Panc1 (cell line): ENCODE measurements around the gene ATXN2. TPM values are rescaled to one million over a fixed set of nuclear protein-coding genes. Genes with fewer than 3 reads are reported as not detected.

Source experiments
- ATAC-seq: fragments of 200-7000 bp; cut with Tn5 transposase; 2 replicates; pipeline ENCODE4 v1.9.1; 2020; ENCODE audit warnings: mild to moderate bottlenecking, moderate library complexity
- BruUV-seq: library from RNA; stranded (reverse); fragments of 400-500 nt; replicated peaks from 2 replicates; lab custom pipeline; 2021; lab: Mats Ljungman, UMichigan
- CTCF ChIA-PET: fragments of 300-600 bp; sonication (Branson Sonifier 250); formaldehyde crosslinking; loops from one replicate; lab custom pipeline; 2022; ENCODE audit warnings: antibody characterized with exemption; lab: Charles Lee
- POLR2A ChIA-PET: fragments of 300-600 bp; sonication (Branson Sonifier 250); formaldehyde crosslinking; loops from one replicate; lab custom pipeline; 2022; ENCODE audit warnings: antibody characterized with exemption; lab: Charles Lee
- DNase-seq: peaks from one replicate; pipeline ENCODE4 v3.0.0-alpha.2; 2010; ENCODE audit warnings: low read depth, low spot score
- H3K27ac ChIP-seq: 2 replicates; pipeline ENCODE4 v1.5.1; 2011; ENCODE audit warnings: mild to moderate bottlenecking, low read length, inconsistent platforms
- H3K27me3 ChIP-seq: fragments of 200-500 bp; sonication (Bioruptor generic); 2 replicates; pipeline ENCODE4 v1.6.0; 2014; ENCODE audit warnings: low read length, inconsistent platforms; ENCODE audit not compliant: control insufficient read depth, insufficient read depth
- H3K36me3 ChIP-seq: fragments of 200-500 bp; sonication (Bioruptor generic); 2 replicates; pipeline ENCODE4 v1.5.1; 2014; ENCODE audit warnings: inconsistent platforms, mild to moderate bottlenecking, low read length, moderate library complexity; ENCODE audit not compliant: control insufficient read depth, insufficient read depth
- H3K4me1 ChIP-seq: 2 replicates; pipeline ENCODE4 v1.5.1; 2011; ENCODE audit warnings: inconsistent platforms, mild to moderate bottlenecking, low read length, moderate library complexity; ENCODE audit not compliant: control insufficient read depth, insufficient read depth
- H3K4me3 ChIP-seq, 2 experiments: 2 replicates each; pipeline ENCODE4 v1.5.1; 2011 to 2012; ENCODE audit warnings: low read depth in 2 of 2, low read length in 2 of 2, mild to moderate bottlenecking in 2 of 2, inconsistent platforms in 1 of 2, moderate library complexity in 1 of 2
- H3K9me3 ChIP-seq: fragments of 200-500 bp; sonication (Bioruptor generic); 2 replicates; pipeline ENCODE4 v1.5.1; 2014; ENCODE audit warnings: low read depth, mild to moderate bottlenecking, inconsistent platforms, low read length, moderate library complexity; ENCODE audit not compliant: control insufficient read depth, insufficient read depth
- POLR2AphosphoS5 ChIP-seq: IDR thresholded peaks from 2 replicates; pipeline ENCODE4 v1.6.1; 2012; ENCODE audit warnings: mild to moderate bottlenecking, low read depth, low read length, moderate library complexity
- SIN3A ChIP-seq: IDR thresholded peaks from 2 replicates; pipeline ENCODE4 v1.6.1; 2012; ENCODE audit warnings: low read depth, mild to moderate bottlenecking, low read length, moderate library complexity, borderline replicate concordance; ENCODE audit not compliant: insufficient read depth
- TCF7L2 ChIP-seq: IDR thresholded peaks from 2 replicates; pipeline ENCODE4 v1.6.1; 2011; ENCODE audit warnings: mild to moderate bottlenecking, low read depth, low read length, inconsistent platforms
- in situ Hi-C: cut with HindIII; loops from 2 replicates; pipeline ENCODE4 v1.10.0; 2016; ENCODE audit warnings: low sequenced_read_pairs, low pct_unique_long_range_greater_than_20kb
- intact Hi-C: fragments of 100-400 bp; cut with micrococcal nuclease; formaldehyde crosslinking; loops from one replicate; pipeline ENCODE4 v1.10.0; 2022; ENCODE audit not compliant: unreplicated experiment
- total RNA-seq: library from RNA; stranded (reverse); gene quantifications from one replicate; pipeline ENCODE4 v1.2.1, GENCODE V29; 2021; ENCODE audit not compliant: unreplicated experiment
- TF ChIP-seq, protein P1 (sequence below): fragments of 450-650 bp; IDR thresholded peaks from 2 replicates; pipeline ENCODE4 v1.5.1; 2017; ENCODE audit warnings: mild to moderate bottlenecking
- TF ChIP-seq, protein P2 (sequence below), 2 experiments: IDR thresholded peaks; 2 replicates each; pipeline ENCODE4 v1.6.1; 2011 to 2012; ENCODE audit warnings: low read depth in 2 of 2, control low read depth in 1 of 2, low read length in 1 of 2, mild to moderate bottlenecking in 1 of 2, moderate library complexity in 1 of 2; ENCODE audit not compliant: insufficient read depth in 1 of 2

The ATXN2 gene
- total RNA-seq, 1 experiment from 2014 or later = 77.6 TPM

- intact Hi-C loops = no loop called here
- Histone ChIP-seq H3K36me3 (no peaks in the 10 kb centered on the region), H3K4me1 (peaks cover 38% of the 10 kb centered on the region), H3K27ac (no peak overlapping the region), H3K4me3 (no peak overlapping the region), H3K9me3 (no peaks in the 10 kb centered on the region), H3K27me3 (no peaks in the 10 kb centered on the region)
- ChIA-PET POLR2A (no interaction called here), CTCF (no interaction called here)
- no peak for DNase-seq
- no TSS peak for BruUV-seq
- in situ Hi-C loops = loop anchor here (25.0 kb wide), 1 partner anchor 112 kb away; the partner anchor contains the start of genes ACAD10 and BRAP
- no peak for ATAC-seq
- TF ChIP-seq, protein P1, sequence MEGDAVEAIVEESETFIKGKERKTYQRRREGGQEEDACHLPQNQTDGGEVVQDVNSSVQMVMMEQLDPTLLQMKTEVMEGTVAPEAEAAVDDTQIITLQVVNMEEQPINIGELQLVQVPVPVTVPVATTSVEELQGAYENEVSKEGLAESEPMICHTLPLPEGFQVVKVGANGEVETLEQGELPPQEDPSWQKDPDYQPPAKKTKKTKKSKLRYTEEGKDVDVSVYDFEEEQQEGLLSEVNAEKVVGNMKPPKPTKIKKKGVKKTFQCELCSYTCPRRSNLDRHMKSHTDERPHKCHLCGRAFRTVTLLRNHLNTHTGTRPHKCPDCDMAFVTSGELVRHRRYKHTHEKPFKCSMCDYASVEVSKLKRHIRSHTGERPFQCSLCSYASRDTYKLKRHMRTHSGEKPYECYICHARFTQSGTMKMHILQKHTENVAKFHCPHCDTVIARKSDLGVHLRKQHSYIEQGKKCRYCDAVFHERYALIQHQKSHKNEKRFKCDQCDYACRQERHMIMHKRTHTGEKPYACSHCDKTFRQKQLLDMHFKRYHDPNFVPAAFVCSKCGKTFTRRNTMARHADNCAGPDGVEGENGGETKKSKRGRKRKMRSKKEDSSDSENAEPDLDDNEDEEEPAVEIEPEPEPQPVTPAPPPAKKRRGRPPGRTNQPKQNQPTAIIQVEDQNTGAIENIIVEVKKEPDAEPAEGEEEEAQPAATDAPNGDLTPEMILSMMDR = no peak
- TF ChIP-seq TCF7L2 (no peak), SIN3A (no peak), POLR2AphosphoS5 (no peak)
- TF ChIP-seq, protein P2, sequence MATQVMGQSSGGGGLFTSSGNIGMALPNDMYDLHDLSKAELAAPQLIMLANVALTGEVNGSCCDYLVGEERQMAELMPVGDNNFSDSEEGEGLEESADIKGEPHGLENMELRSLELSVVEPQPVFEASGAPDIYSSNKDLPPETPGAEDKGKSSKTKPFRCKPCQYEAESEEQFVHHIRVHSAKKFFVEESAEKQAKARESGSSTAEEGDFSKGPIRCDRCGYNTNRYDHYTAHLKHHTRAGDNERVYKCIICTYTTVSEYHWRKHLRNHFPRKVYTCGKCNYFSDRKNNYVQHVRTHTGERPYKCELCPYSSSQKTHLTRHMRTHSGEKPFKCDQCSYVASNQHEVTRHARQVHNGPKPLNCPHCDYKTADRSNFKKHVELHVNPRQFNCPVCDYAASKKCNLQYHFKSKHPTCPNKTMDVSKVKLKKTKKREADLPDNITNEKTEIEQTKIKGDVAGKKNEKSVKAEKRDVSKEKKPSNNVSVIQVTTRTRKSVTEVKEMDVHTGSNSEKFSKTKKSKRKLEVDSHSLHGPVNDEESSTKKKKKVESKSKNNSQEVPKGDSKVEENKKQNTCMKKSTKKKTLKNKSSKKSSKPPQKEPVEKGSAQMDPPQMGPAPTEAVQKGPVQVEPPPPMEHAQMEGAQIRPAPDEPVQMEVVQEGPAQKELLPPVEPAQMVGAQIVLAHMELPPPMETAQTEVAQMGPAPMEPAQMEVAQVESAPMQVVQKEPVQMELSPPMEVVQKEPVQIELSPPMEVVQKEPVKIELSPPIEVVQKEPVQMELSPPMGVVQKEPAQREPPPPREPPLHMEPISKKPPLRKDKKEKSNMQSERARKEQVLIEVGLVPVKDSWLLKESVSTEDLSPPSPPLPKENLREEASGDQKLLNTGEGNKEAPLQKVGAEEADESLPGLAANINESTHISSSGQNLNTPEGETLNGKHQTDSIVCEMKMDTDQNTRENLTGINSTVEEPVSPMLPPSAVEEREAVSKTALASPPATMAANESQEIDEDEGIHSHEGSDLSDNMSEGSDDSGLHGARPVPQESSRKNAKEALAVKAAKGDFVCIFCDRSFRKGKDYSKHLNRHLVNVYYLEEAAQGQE (IDR thresholded peaks at IDR 0.05; ENCODE audit: insufficient read depth in 1 of 2, low read depth in 2 of 2, low read length in 1 of 2) = no peak
Observed at GRCh38 chr12:111574797-111575443, 24.2 kb downstream of the ATXN2 start.

DNA sequence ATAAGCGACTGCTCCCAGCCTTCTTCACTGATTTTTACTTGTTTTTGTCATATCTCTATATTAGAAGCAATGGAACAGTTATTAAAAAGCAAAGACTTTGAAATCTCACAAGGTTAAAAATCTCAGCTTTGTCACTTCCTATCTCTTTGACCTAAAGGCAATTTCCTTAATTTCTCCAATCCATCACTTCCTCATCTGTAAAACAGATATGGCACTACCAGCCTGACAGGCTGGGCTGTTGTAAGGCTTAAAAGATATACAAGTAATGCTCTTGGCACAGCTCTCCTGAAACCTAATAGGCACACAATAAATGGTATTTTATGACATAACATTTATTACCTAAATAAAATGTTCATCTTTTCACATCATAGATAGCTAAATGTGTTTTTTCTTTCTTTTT lies 25.6 kb downstream of the ATXN2 start:
- BruUV-seq = no TSS peak
- H3K4me1 ChIP-seq = peaks cover 40% of the 10 kb centered on the region
- TF ChIP-seq, protein P2 (IDR thresholded peaks at IDR 0.05; ENCODE audit: insufficient read depth in 1 of 2, low read depth in 2 of 2, low read length in 1 of 2) = no peak
- TF ChIP-seq TCF7L2 (no peak), SIN3A (no peak), POLR2AphosphoS5 (no peak)
- TF ChIP-seq, protein P1 = no peak
- intact Hi-C loops (no loop called here), in situ Hi-C loops (no loop called here)
- H3K4me3 ChIP-seq = no peak overlapping the region
- H3K27me3 ChIP-seq = no peaks in the 10 kb centered on the region
- H3K9me3 ChIP-seq = no peaks in the 10 kb centered on the region
- H3K27ac ChIP-seq = no peak overlapping the region
- H3K36me3 ChIP-seq = no peaks in the 10 kb centered on the region
- CTCF ChIA-PET = no interaction called here
- no peak for ATAC-seq
- POLR2A ChIA-PET = no interaction called here
- DNase-seq = no peak
